Panc1 (cell line): Measurements from ENCODE around the gene BCL11B. TPM values are rescaled to one million over a fixed set of nuclear protein-coding genes. Genes with fewer than 3 reads are reported as not detected.

Source experiments
- ATAC-seq: fragments of 200-7000 bp; cut with Tn5 transposase; 2 replicates; pipeline ENCODE4 v1.9.1; 2020; ENCODE audit warnings: mild to moderate bottlenecking, moderate library complexity
- BruUV-seq: library from RNA; stranded (reverse); fragments of 400-500 nt; replicated peaks from 2 replicates; lab custom pipeline; 2021; lab: Mats Ljungman, UMichigan
- CTCF ChIA-PET: fragments of 300-600 bp; sonication (Branson Sonifier 250); formaldehyde crosslinking; loops from one replicate; lab custom pipeline; 2022; ENCODE audit warnings: antibody characterized with exemption; lab: Charles Lee
- POLR2A ChIA-PET: fragments of 300-600 bp; sonication (Branson Sonifier 250); formaldehyde crosslinking; loops from one replicate; lab custom pipeline; 2022; ENCODE audit warnings: antibody characterized with exemption; lab: Charles Lee
- DNase-seq: peaks from one replicate; pipeline ENCODE4 v3.0.0-alpha.2; 2010; ENCODE audit warnings: low read depth, low spot score
- H3K27ac ChIP-seq: 2 replicates; pipeline ENCODE4 v1.5.1; 2011; ENCODE audit warnings: mild to moderate bottlenecking, low read length, inconsistent platforms
- H3K27me3 ChIP-seq: fragments of 200-500 bp; sonication (Bioruptor generic); 2 replicates; pipeline ENCODE4 v1.6.0; 2014; ENCODE audit warnings: low read length, inconsistent platforms; ENCODE audit not compliant: control insufficient read depth, insufficient read depth
- H3K36me3 ChIP-seq: fragments of 200-500 bp; sonication (Bioruptor generic); 2 replicates; pipeline ENCODE4 v1.5.1; 2014; ENCODE audit warnings: inconsistent platforms, mild to moderate bottlenecking, low read length, moderate library complexity; ENCODE audit not compliant: control insufficient read depth, insufficient read depth
- H3K4me1 ChIP-seq: 2 replicates; pipeline ENCODE4 v1.5.1; 2011; ENCODE audit warnings: inconsistent platforms, mild to moderate bottlenecking, low read length, moderate library complexity; ENCODE audit not compliant: control insufficient read depth, insufficient read depth
- H3K4me3 ChIP-seq, 2 experiments: 2 replicates each; pipeline ENCODE4 v1.5.1; 2011 to 2012; ENCODE audit warnings: low read depth in 2 of 2, low read length in 2 of 2, mild to moderate bottlenecking in 2 of 2, inconsistent platforms in 1 of 2, moderate library complexity in 1 of 2
- H3K9me3 ChIP-seq: fragments of 200-500 bp; sonication (Bioruptor generic); 2 replicates; pipeline ENCODE4 v1.5.1; 2014; ENCODE audit warnings: low read depth, mild to moderate bottlenecking, inconsistent platforms, low read length, moderate library complexity; ENCODE audit not compliant: control insufficient read depth, insufficient read depth
- POLR2AphosphoS5 ChIP-seq: IDR thresholded peaks from 2 replicates; pipeline ENCODE4 v1.6.1; 2012; ENCODE audit warnings: mild to moderate bottlenecking, low read depth, low read length, moderate library complexity
- SIN3A ChIP-seq: IDR thresholded peaks from 2 replicates; pipeline ENCODE4 v1.6.1; 2012; ENCODE audit warnings: low read depth, mild to moderate bottlenecking, low read length, moderate library complexity, borderline replicate concordance; ENCODE audit not compliant: insufficient read depth
- TCF7L2 ChIP-seq: IDR thresholded peaks from 2 replicates; pipeline ENCODE4 v1.6.1; 2011; ENCODE audit warnings: mild to moderate bottlenecking, low read depth, low read length, inconsistent platforms
- in situ Hi-C: cut with HindIII; loops from 2 replicates; pipeline ENCODE4 v1.10.0; 2016; ENCODE audit warnings: low sequenced_read_pairs, low pct_unique_long_range_greater_than_20kb
- intact Hi-C: fragments of 100-400 bp; cut with micrococcal nuclease; formaldehyde crosslinking; loops from one replicate; pipeline ENCODE4 v1.10.0; 2022; ENCODE audit not compliant: unreplicated experiment
- total RNA-seq: library from RNA; stranded (reverse); gene quantifications from one replicate; pipeline ENCODE4 v1.2.1, GENCODE V29; 2021; ENCODE audit not compliant: unreplicated experiment
- TF ChIP-seq, protein P1 (sequence below), 2 experiments: IDR thresholded peaks; 2 replicates each; pipeline ENCODE4 v1.6.1; 2011 to 2012; ENCODE audit warnings: low read depth in 2 of 2, control low read depth in 1 of 2, low read length in 1 of 2, mild to moderate bottlenecking in 1 of 2, moderate library complexity in 1 of 2; ENCODE audit not compliant: insufficient read depth in 1 of 2
- TF ChIP-seq, protein P2 (sequence below): fragments of 450-650 bp; IDR thresholded peaks from 2 replicates; pipeline ENCODE4 v1.5.1; 2017; ENCODE audit warnings: mild to moderate bottlenecking

Gene BCL11B
- total RNA-seq, 1 experiment from 2014 or later: 0.23 TPM

GRCh38 chr14:99133636-99134515, 138.1 kb downstream of the BCL11B start:
- Histone ChIP-seq H3K27me3 (no peaks in the 10 kb centered on the region; the same call in 1 of the 2 replicates), H3K36me3 (no peaks in the 10 kb centered on the region), H3K4me3 (no peak overlapping the region), H3K4me1 (no peaks in the 10 kb centered on the region), H3K9me3 (no peaks in the 10 kb centered on the region), H3K27ac (no peak overlapping the region)
- in situ Hi-C loops: no loop called here
- ATAC-seq (no peak), DNase-seq (no peak)
- TF ChIP-seq, protein P1, sequence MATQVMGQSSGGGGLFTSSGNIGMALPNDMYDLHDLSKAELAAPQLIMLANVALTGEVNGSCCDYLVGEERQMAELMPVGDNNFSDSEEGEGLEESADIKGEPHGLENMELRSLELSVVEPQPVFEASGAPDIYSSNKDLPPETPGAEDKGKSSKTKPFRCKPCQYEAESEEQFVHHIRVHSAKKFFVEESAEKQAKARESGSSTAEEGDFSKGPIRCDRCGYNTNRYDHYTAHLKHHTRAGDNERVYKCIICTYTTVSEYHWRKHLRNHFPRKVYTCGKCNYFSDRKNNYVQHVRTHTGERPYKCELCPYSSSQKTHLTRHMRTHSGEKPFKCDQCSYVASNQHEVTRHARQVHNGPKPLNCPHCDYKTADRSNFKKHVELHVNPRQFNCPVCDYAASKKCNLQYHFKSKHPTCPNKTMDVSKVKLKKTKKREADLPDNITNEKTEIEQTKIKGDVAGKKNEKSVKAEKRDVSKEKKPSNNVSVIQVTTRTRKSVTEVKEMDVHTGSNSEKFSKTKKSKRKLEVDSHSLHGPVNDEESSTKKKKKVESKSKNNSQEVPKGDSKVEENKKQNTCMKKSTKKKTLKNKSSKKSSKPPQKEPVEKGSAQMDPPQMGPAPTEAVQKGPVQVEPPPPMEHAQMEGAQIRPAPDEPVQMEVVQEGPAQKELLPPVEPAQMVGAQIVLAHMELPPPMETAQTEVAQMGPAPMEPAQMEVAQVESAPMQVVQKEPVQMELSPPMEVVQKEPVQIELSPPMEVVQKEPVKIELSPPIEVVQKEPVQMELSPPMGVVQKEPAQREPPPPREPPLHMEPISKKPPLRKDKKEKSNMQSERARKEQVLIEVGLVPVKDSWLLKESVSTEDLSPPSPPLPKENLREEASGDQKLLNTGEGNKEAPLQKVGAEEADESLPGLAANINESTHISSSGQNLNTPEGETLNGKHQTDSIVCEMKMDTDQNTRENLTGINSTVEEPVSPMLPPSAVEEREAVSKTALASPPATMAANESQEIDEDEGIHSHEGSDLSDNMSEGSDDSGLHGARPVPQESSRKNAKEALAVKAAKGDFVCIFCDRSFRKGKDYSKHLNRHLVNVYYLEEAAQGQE (IDR thresholded peaks at IDR 0.05; ENCODE audit: insufficient read depth in 1 of 2, low read depth in 2 of 2, low read length in 1 of 2): no peak
- TF ChIP-seq, protein P2, sequence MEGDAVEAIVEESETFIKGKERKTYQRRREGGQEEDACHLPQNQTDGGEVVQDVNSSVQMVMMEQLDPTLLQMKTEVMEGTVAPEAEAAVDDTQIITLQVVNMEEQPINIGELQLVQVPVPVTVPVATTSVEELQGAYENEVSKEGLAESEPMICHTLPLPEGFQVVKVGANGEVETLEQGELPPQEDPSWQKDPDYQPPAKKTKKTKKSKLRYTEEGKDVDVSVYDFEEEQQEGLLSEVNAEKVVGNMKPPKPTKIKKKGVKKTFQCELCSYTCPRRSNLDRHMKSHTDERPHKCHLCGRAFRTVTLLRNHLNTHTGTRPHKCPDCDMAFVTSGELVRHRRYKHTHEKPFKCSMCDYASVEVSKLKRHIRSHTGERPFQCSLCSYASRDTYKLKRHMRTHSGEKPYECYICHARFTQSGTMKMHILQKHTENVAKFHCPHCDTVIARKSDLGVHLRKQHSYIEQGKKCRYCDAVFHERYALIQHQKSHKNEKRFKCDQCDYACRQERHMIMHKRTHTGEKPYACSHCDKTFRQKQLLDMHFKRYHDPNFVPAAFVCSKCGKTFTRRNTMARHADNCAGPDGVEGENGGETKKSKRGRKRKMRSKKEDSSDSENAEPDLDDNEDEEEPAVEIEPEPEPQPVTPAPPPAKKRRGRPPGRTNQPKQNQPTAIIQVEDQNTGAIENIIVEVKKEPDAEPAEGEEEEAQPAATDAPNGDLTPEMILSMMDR: no peak
- no peak for TF ChIP-seq POLR2AphosphoS5
- TF ChIP-seq TCF7L2: no peak
- no peak for TF ChIP-seq SIN3A
- intact Hi-C loops: no loop called here
- no TSS peak for BruUV-seq
- ChIA-PET POLR2A (no interaction called here), CTCF (no interaction called here)

DNA sequence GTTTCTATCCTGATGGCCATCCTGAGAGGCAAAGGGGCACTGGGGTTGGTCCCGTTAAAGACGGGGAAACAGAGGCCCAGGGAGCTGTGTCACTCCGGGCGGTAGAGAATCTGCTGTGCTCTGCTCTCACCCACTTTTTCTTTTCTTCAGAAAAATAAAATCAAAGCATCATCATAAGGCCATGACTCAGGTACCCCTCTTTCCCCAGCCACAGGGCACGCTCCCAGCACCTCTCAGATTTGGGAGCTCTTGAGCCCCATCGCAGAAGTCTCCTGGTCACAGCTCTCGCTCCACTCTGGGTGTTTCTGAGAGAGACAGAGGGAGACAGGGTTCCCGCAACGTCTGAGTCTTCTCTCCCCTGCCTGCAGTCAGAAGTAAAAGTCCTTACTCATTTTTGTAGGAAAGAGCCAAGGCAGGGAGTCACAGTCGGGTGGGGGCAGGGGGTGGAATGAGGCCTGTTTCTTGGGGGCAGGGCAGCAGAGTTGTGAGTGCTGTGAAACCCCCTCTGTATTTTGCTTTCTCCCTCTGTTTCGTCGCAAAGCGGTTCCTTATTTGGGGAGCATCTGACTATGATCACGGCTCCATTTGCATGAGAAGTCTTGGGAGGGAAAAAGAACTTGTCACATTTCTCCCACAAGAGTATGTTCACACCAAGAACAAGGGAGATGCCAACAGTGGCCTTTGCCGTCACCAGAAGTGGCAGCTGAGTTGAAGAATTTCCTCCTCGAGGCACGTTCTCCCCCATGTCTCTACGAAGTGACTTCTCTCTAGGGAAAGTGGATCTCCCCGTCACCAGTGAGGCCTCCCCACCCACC, 139.0 kb downstream of the BCL11B start:
- no peaks in the 10 kb centered on the region for H3K9me3 ChIP-seq
- no TSS peak for BruUV-seq
- ChIA-PET CTCF (no interaction called here), POLR2A (no interaction called here)
- in situ Hi-C loops (no loop called here), intact Hi-C loops (no loop called here)
- no peaks in the 10 kb centered on the region for H3K36me3 ChIP-seq
- no peaks in the 10 kb centered on the region; the same call in 1 of the 2 replicates for H3K27me3 ChIP-seq
- H3K4me1 ChIP-seq: no peaks in the 10 kb centered on the region
- no peak for DNase-seq
- no peak for ATAC-seq
- no peak overlapping the region for H3K4me3 ChIP-seq
- no peak overlapping the region for H3K27ac ChIP-seq
- TF ChIP-seq, protein P2: no peak
- TF ChIP-seq, protein P1 (IDR thresholded peaks at IDR 0.05; ENCODE audit: insufficient read depth in 1 of 2, low read depth in 2 of 2, low read length in 1 of 2): no peak
- TF ChIP-seq SIN3A: no peak
- no peak for TF ChIP-seq TCF7L2
- no peak for TF ChIP-seq POLR2AphosphoS5
